A673 (cell line): ENCODE data around the gene KCNJ11. TPM values are rescaled to one million over a fixed set of nuclear protein-coding genes. Genes with fewer than 3 reads are reported as not detected.
A peak's percentile ranks its signal among the peaks of the same experiment; 100 is the strongest.

Source experiments
- BruUV-seq: library from RNA; stranded (reverse); fragments of 400-500 nt; replicated peaks from 2 replicates; lab custom pipeline; 2021; lab: Mats Ljungman, UMichigan
- CTCF ChIA-PET: fragments of 300-600 bp; sonication (Branson Sonifier 250); formaldehyde crosslinking; loops from one replicate; lab custom pipeline; 2022; ENCODE audit warnings: antibody characterized with exemption; lab: Charles Lee
- POLR2A ChIA-PET: fragments of 300-600 bp; sonication (Branson Sonifier 250); formaldehyde crosslinking; loops from one replicate; lab custom pipeline; 2022; ENCODE audit warnings: antibody characterized with exemption; ENCODE audit not compliant: low non-redundant PET; lab: Charles Lee
- DNase-seq: peaks from one replicate; pipeline ENCODE4 v3.0.0-alpha.2; 2015; ENCODE audit warnings: low spot score
- H3K27ac ChIP-seq: fragments of 200-600 bp; sonication (generic); 2 replicates; pipeline ENCODE4 v1.5.1; 2016; ENCODE audit warnings: mixed run types, low read depth, mild to moderate bottlenecking, mixed read lengths, antibody characterized with exemption, low read length; ENCODE audit not compliant: poor library complexity, severe bottlenecking
- H3K27me3 ChIP-seq: fragments of 200-600 bp; sonication (generic); replicated peaks from 2 replicates; pipeline ENCODE4 v1.6.1; 2017; ENCODE audit warnings: mixed run types, low read depth, mild to moderate bottlenecking, mixed read lengths, antibody characterized with exemption, low read length; ENCODE audit not compliant: insufficient read depth, poor library complexity
- H3K36me3 ChIP-seq: fragments of 200-600 bp; sonication (generic); 2 replicates; pipeline ENCODE4 v1.6.1; 2016; ENCODE audit warnings: mixed run types, mild to moderate bottlenecking, mixed read lengths, antibody characterized with exemption, low read length; ENCODE audit not compliant: insufficient read depth, poor library complexity, severe bottlenecking
- H3K4me1 ChIP-seq: fragments of 200-600 bp; sonication (generic); 2 replicates; pipeline ENCODE4 v1.6.1; 2017; ENCODE audit warnings: mixed run types, mild to moderate bottlenecking, mixed read lengths, antibody characterized with exemption, low read length; ENCODE audit not compliant: insufficient read depth, poor library complexity, severe bottlenecking
- H3K4me3 ChIP-seq: fragments of 200-600 bp; sonication (generic); 2 replicates; pipeline ENCODE4 v1.5.1; 2016; ENCODE audit warnings: low read depth, mixed run types, mild to moderate bottlenecking, mixed read lengths, low read length; ENCODE audit not compliant: poor library complexity, severe bottlenecking
- H3K9me3 ChIP-seq: fragments of 200-600 bp; sonication (generic); 2 replicates; pipeline ENCODE4 v1.6.1; 2016; ENCODE audit warnings: mixed run types, low read depth, mild to moderate bottlenecking, mixed read lengths, antibody characterized with exemption, low read length; ENCODE audit not compliant: poor library complexity, severe bottlenecking
- CTCF ChIP-seq: fragments of 300-800, 200-600 bp; sonication (generic); conservative IDR thresholded peaks from 2 replicates; pipeline ENCODE4 v1.5.1; 2017; ENCODE audit warnings: low read depth, mild to moderate bottlenecking, antibody characterized with exemption, low read length, moderate library complexity, mixed read lengths
- EZH2 ChIP-seq: fragments of 200-600 bp; sonication (generic); IDR thresholded peaks from 2 replicates; pipeline ENCODE4 v1.6.1; 2017; ENCODE audit warnings: borderline replicate concordance, low read depth, mild to moderate bottlenecking, mixed read lengths, antibody characterized with exemption, low read length; ENCODE audit not compliant: poor library complexity, severe bottlenecking
- intact Hi-C: fragments of 100-400 bp; cut with micrococcal nuclease; formaldehyde crosslinking; loops from one replicate; pipeline ENCODE4 v1.10.0; 2022; ENCODE audit not compliant: unreplicated experiment
- total RNA-seq: library from RNA; stranded (reverse); gene quantifications from 2 replicates; pipeline ENCODE4 v1.2.3, GENCODE V29; 2021

Gene KCNJ11
- total RNA-seq, 1 experiment from 2014 or later: 0.34 TPM

- H3K27me3 ChIP-seq: no peaks in the 10 kb centered on the region
- intact Hi-C loops: loop anchor here (1.0 to 10.0 kb wide), 2 partner anchors 144 to 351 kb away; partner anchors contain the start of gene KCNC1
- DNase-seq: peak; percentile 86
- no TSS peak for BruUV-seq
- H3K4me1 ChIP-seq: no peaks in the 10 kb centered on the region
- no peak overlapping the region for H3K4me3 ChIP-seq
- no peaks in the 10 kb centered on the region for H3K9me3 ChIP-seq
- POLR2A ChIA-PET: no interaction called here
- TF ChIP-seq EZH2 (no peak), CTCF (peak; percentile 82)
- CTCF ChIA-PET: interaction anchor here (0.6 to 1.7 kb wide), 3 partner anchors 124 to 154 kb away, joined by 3 to 18 read pairs (median 4); no protein-coding TSS in a partner anchor
- no peaks in the 10 kb centered on the region for H3K36me3 ChIP-seq
- H3K27ac ChIP-seq: no peak overlapping the region
These were observed 4.4 kb downstream of the KCNJ11 start for GRCh38 chr11:17384002-17384511.

- BruUV-seq: no TSS peak
- POLR2A ChIA-PET: no interaction called here
- no peaks in the 10 kb centered on the region for H3K27me3 ChIP-seq
- H3K4me3 ChIP-seq: no peak overlapping the region
- TF ChIP-seq EZH2 (no peak), CTCF (no peak)
- CTCF ChIA-PET: interaction anchor here (0.6 to 1.7 kb wide), 3 partner anchors 92 to 154 kb away, joined by 4 to 18 read pairs (median 4); no protein-coding TSS in a partner anchor
- no peak overlapping the region for H3K27ac ChIP-seq
- intact Hi-C loops: loop anchor here (10.0 kb wide), 1 partner anchor 351 kb away; the partner anchor contains the start of gene KCNC1
- H3K36me3 ChIP-seq: no peaks in the 10 kb centered on the region
- no peak for DNase-seq
- H3K4me1 ChIP-seq: no peaks in the 10 kb centered on the region
- H3K9me3 ChIP-seq: no peaks in the 10 kb centered on the region
These were observed 5.0 kb downstream of the KCNJ11 start for GRCh38 chr11:17383461-17383860.

- Histone ChIP-seq H3K27ac (no peak overlapping the region), H3K27me3 (no peaks in the 10 kb centered on the region), H3K36me3 (no peaks in the 10 kb centered on the region), H3K4me1 (no peaks in the 10 kb centered on the region), H3K9me3 (no peaks in the 10 kb centered on the region), H3K4me3 (no peak overlapping the region)
- ChIA-PET POLR2A (interaction anchor here (0.6 kb wide), 1 partner anchor 738 kb away, joined by 3 read pairs; no protein-coding TSS in a partner anchor), CTCF (interaction anchor here (0.6 to 0.8 kb wide), 3 partner anchors 140 to 181 kb away, joined by 3 read pairs; no protein-coding TSS in a partner anchor)
- no peak for DNase-seq
- intact Hi-C loops: loop anchor here (10.0 kb wide), 1 partner anchor 353 kb away; the partner anchor contains the start of gene KCNC1
- no peak for TF ChIP-seq EZH2
- TF ChIP-seq CTCF: no peak
- no TSS peak for BruUV-seq
These were observed 6.3 kb downstream of the KCNJ11 start for GRCh38 chr11:17382046-17382728.
